Caki2 (cell line): ENCODE results near the gene MDK. TPM values are rescaled to one million over a fixed set of nuclear protein-coding genes. Genes with fewer than 3 reads are reported as not detected.

Experiments
- DNase-seq: peaks from one replicate; pipeline ENCODE4 v3.0.0-alpha.2; 2015; ENCODE audit warnings: low read depth
- in situ Hi-C: cut with HindIII; loops from 2 replicates; pipeline ENCODE4 v1.10.0; 2016; ENCODE audit warnings: low sequenced_read_pairs, low pct_unique_long_range_greater_than_20kb, mixed read lengths
- total RNA-seq: library from RNA; depleted of rRNA; stranded (reverse); fragments of >200 nt; shearing (Covaris generic); gene quantifications from 2 replicates; pipeline ENCODE4 v1.2.3, GENCODE V29; 2014; ENCODE audit warnings: low replicate concordance

The MDK gene
- total RNA-seq, 1 experiment from 2014 or later = 155 TPM

DNA sequence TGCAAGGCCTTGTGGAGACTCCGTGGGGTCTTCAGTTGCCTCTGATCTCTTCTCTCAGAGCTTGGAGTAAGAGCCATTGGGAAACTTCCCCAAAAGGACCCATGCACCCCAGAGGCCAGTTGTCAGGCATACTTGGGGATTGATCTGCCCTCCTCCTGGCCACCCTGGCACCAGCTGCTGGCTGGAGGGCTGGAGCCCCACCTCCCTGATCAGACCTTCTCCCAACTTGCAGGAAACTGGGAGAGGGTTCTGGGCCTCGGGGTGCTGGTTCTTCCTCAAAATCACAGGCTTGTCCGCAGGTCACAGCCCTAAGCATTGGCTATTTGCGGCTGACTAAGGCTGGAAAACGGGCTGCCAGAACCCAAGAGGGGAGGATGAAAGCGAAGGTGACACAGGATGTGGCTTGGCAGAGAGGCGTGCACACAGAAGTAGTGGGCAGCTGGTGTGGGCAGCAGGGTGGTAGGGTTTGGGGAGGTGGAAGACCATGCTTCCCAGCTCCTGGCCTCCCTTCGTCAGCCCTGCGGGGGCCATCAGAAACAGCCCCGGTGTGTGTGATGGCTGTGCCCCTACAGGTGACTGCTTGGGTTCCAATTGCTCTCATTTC is 35.5 kb upstream of the MDK start:
- in situ Hi-C loops = no loop called here
- no peak for DNase-seq

DNA sequence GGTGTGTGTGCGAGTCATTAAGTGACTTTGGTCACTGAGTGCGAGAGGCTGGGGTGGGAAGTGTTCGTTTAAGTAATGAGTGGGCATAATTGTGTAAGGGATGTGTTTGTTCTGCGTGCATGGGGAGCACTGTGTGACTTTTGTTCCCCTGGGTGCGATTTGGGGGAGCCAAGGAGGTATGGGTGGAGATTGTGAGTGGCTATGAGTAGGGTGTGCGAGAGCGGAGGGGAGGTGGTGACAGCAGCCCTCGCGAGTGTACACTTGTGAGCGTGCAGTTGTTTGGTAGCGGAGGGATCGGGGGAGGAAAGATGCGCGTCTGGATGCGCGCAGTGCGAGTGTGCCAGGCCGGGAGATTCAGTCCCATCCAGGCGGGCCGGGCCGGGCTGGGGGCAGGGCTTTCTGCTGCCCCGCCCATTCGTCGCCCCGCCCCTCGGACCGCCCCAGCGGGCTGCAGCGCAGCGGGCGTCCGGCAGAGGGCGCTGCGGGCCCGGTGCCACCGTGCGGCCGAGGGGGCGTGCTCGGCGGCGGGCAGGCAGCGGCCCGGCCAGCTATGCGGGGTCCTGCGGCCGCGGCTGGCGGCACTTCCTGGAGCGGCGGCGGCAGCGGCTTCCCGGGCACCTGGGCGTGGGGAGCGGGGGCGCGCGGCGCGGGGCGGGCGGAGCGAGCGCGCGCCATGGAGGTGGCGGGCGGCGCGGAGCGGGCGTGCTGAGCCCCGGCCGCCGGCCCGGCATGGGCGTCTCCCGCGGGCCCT is 34.4 kb upstream of the MDK start, which contains the start of gene DGKZ:
TSS of gene DGKZ (plus strand) at position 578 of the 751 bp plus-strand sequence. CDS start 197 bp downstream, outside the sequence.
- peak; percentile 74 for DNase-seq
- in situ Hi-C loops = no loop called here

DNA sequence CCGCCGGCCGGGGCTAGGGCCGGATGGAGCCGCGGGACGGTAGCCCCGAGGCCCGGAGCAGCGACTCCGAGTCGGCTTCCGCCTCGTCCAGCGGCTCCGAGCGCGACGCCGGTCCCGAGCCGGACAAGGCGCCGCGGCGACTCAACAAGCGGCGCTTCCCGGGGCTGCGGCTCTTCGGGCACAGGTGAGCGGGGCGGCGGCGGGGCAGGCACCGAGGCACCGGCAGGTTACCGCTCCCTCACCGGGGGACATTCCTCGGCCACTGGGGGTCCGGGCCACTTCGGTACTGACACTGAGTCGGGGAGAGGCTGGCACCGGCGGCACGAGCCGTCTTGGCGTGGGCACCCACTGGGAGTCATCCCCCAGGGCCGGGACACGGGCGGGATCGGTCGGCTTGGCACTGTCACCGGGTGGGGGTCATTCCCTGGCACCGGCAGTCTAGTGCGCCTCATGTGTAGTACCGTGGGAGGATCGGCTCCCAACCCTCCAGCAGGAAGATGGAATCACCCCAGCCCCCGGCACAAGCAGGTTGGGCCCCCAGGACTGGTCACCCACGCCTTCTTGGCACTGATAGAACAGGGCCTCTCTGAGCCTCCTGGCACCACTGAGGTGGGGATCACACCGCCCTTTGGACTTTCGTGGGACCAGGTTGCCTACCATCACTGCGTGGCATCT is 33.7 kb upstream of the MDK start:
- DNase-seq = no peak
- in situ Hi-C loops = no loop called here

GRCh38 chr11:46348566-46349401 is 32.7 kb upstream of the MDK start:
- DNase-seq = no peak
- in situ Hi-C loops = no loop called here

- in situ Hi-C loops = no loop called here
- DNase-seq = no peak
Observed at GRCh38 chr11:46350695-46351094, 30.8 kb upstream of the MDK start.

GRCh38 chr11:46351148-46351547 is 30.3 kb upstream of the MDK start:
- DNase-seq = no peak
- in situ Hi-C loops = no loop called here

- DNase-seq = no peak
- in situ Hi-C loops = no loop called here
Observed at GRCh38 chr11:46351606-46352005, 29.9 kb upstream of the MDK start.

DNA sequence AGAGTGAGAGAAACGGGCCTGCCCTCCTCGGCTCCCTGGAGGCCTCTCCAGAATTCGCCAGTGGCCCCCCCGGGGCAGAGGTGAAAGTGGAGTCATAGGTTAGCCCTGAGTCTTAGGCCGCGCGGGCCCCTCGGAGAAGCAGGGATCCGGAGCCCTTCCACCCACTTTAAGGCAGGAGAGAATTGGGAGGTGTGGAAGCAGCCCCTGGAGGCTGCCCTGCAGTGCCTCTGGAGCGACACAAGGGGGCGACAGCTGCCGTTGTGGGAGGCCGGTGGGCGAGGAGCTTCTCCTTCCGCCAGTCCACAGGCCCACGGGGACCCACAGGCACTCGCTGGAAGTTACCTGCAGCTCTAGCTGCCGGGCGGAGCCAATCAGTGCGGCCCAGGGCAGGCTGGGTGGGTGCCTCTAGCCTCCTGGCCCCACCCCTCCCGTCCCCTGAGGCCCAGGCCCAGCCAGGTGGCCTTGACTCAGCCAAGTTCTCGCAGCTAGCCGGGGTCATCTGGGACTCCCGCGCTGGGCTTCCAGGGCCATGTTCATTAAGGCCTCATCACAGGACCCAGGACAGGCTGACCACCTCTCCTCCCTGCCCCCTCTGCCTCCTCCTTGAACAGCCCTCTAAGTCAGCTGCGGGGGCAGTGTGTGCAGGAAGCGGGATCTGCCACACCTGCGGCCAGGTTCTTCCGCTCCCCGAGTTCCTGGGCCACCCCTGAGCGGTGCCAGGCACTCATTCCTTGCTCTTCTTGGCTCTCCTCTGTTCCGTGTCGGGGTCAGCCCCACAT is 29.2 kb upstream of the MDK start:
- in situ Hi-C loops = no loop called here
- no peak for DNase-seq

DNA sequence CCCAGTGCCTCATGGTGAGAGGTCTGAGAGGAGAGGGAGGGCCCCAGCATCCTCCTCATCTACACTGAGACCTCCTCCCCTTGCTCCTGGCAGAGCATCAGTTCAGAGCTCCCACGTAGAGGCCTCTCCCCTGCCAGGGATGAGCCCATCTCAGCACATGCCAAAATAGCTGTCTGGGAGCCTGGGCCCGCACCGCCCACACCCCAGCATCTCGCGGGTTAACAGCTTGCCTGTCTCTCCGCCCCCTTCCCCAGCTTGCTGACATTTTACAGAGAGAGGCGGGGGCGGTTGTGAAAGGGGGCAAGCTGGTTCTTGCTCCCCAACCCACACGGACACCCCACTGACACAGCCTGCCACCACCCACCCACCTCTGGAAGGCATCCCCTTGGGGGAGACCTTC is 27.8 kb upstream of the MDK start:
- no peak for DNase-seq
- in situ Hi-C loops = no loop called here

DNA sequence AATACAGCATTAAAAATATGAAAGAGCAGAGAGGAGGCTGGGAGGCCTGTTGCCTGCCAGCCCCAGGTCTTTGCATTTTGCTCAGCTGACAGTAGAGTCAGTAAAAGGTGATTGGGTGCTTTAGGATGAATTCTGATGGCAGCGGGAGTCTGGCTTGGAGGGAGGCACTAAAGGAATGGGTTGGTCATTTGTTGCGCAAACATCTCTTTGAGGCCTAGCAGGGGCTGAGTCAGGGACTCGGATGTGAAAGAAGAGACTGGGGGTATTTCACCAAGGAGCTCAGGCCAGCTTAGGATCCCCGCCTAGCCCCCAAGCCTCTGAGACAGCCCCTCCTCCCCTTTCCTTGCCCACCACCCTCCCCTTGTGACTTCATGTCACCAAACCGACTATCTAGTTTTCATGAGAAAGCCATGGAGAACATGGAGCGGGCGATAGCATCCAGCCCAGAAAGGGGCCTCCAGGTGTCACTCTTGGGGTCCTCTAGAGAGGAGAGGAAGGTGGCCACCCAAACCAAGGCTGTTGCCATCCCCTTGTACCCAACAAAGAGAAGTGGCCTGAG is 24.5 kb upstream of the MDK start:
- DNase-seq = no peak
- in situ Hi-C loops = no loop called here

- DNase-seq = no peak
- in situ Hi-C loops = no loop called here
Observed at GRCh38 chr11:46357483-46357936, 24.0 kb upstream of the MDK start.

GRCh38 chr11:46359953-46360352 is 21.5 kb upstream of the MDK start:
- in situ Hi-C loops = no loop called here

GRCh38 chr11:46360878-46361277 is 20.6 kb upstream of the MDK start:
- in situ Hi-C loops = no loop called here

More at GRCh38 chr11:46359953-46360352, 21.5 kb upstream of the MDK start:
- no peak for DNase-seq

DNA sequence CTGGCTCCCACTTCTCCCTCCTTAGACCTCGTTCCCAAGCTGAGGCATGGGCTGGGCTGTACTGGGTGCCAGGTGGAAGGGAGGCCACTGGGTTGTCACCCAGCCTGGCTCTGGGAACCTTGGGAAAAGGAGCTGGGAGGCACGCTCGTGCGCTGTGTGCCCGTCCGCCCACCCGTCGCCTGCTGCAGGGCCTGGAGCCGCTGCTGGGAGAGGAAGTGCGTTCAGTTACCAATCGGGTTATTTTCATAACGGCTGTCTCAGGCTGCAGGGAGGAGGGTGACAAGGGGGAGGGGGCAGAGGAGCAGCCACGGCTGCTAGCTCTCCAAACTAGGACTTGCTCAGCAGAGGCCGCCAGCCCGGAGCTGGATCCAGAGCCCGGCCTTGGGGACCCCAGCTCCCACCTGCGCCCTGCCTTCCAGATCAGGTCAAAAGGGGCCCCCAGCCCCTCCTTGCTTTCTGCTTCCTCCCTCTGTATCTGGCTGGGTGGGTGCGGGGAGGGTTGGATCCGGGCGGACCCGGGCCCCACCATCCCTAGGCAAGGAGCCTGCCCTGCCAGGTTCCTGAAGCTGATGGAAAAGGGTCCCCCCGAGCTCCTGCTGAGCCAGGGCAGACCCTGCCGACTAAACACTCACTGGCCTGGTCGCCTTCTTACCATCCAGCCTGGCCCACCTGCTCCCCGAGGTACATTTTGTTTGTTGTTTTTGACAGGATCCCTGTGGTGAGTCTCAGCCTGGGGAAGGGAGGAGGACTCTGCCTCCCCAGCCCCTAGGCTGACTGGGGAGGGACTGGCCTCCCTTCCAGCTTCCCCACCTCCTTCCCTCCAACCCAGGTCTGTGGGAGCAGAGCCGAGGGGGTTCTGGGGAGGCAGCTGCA is 19.9 kb upstream of the MDK start:
- no peak for DNase-seq
- in situ Hi-C loops = no loop called here

More at GRCh38 chr11:46360878-46361277, 20.6 kb upstream of the MDK start:
- DNase-seq = no peak

GRCh38 chr11:46362156-46363030 is 19.1 kb upstream of the MDK start:
- DNase-seq = no peak
- in situ Hi-C loops = no loop called here

DNA sequence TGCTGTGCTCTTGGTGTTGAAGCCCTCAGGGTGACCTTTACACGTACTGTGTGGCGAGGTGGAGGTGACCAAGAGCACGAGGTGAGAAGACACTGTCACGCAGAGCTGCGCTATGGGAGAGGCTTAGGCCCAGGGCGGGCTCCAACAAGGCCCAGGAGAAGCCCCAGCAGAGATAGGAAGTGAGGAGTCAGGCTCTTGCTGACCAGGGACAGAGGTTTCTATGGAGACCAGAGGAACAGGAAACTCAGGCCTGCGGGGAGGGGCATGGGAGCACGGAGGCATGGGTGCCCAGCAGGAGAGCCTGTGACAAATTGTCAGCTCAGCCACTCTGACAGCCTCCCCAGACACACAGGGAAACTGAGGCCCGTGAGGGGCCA is 18.4 kb upstream of the MDK start:
- DNase-seq = peak; percentile 72
- in situ Hi-C loops = no loop called here
